Measurements from ENCODE around the gene IKZF3.
"Not testable (repeated sequence)": the region's sequence is repeated elsewhere in the genome, so short reads cannot be mapped to it uniquely, and the experiment has no call there.

Gene IKZF3

GRCh38 chr17:39898088-39898487, 34.0 kb upstream of the IKZF3 start:
- Mint-ChIP-seq H3K4me1 (no peaks in the 10 kb centered on the region), H3K36me3 (ENCODE audit: low read depth) (no peaks in the 10 kb centered on the region), H3K9me3 (no peaks in the 10 kb centered on the region), H3K4me3 (no peak overlapping the region), H3K27ac (no peak overlapping the region), H3K27me3 (ENCODE audit: low read depth) (peaks cover 2% of the 10 kb centered on the region)
- TF ChIP-seq, protein P1, sequence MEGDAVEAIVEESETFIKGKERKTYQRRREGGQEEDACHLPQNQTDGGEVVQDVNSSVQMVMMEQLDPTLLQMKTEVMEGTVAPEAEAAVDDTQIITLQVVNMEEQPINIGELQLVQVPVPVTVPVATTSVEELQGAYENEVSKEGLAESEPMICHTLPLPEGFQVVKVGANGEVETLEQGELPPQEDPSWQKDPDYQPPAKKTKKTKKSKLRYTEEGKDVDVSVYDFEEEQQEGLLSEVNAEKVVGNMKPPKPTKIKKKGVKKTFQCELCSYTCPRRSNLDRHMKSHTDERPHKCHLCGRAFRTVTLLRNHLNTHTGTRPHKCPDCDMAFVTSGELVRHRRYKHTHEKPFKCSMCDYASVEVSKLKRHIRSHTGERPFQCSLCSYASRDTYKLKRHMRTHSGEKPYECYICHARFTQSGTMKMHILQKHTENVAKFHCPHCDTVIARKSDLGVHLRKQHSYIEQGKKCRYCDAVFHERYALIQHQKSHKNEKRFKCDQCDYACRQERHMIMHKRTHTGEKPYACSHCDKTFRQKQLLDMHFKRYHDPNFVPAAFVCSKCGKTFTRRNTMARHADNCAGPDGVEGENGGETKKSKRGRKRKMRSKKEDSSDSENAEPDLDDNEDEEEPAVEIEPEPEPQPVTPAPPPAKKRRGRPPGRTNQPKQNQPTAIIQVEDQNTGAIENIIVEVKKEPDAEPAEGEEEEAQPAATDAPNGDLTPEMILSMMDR (IDR thresholded peaks at IDR 0.05; ENCODE audit: unreplicated experiment in 3 of 3) = no peak

GRCh38 chr17:39894681-39895376, 30.7 kb upstream of the IKZF3 start:
- Mint-ChIP-seq H3K36me3 (ENCODE audit: low read depth) (no peaks in the 10 kb centered on the region), H3K9me3 (no peaks in the 10 kb centered on the region), H3K4me3 (no peak overlapping the region), H3K4me1 (no peaks in the 10 kb centered on the region), H3K27me3 (ENCODE audit: low read depth) (peaks cover 21% of the 10 kb centered on the region), H3K27ac (no peak overlapping the region)
- TF ChIP-seq, protein P1 (IDR thresholded peaks at IDR 0.05; ENCODE audit: unreplicated experiment in 3 of 3) = no peak

- no peaks in the 10 kb centered on the region for H3K36me3 Mint-ChIP-seq (ENCODE audit: low read depth)
- H3K27me3 Mint-ChIP-seq (ENCODE audit: low read depth) = peaks cover 49% of the 10 kb centered on the region
- H3K27ac Mint-ChIP-seq = no peak overlapping the region
- no peaks in the 10 kb centered on the region for H3K9me3 Mint-ChIP-seq
- H3K4me1 Mint-ChIP-seq = no peaks in the 10 kb centered on the region
- TF ChIP-seq, protein P1 (IDR thresholded peaks at IDR 0.05; ENCODE audit: unreplicated experiment in 3 of 3) = no peak
- no peak overlapping the region for H3K4me3 Mint-ChIP-seq
Measured at GRCh38 chr17:39889200-39889599, 25.1 kb upstream of the IKZF3 start.

DNA sequence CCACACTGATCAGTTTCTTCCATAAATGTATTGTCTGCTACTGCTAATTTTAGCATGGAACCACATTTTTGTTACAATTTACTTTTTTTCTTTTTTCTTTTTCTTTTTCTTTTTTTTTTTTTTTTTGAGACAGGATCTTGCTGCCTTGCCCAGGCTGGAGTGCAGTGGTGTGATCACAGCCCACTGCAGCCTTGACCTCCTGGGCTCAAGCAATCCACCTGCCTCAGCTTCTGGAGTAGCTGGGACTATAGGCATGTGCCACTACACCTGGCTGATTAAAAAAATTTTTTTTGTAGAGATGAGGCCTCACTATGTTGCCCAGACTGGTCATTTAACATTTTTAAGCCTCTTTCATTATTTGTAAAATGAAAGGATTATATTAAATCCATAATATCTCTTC, 23.0 kb upstream of the IKZF3 start:
- H3K27ac Mint-ChIP-seq = no peak overlapping the region
- H3K9me3 Mint-ChIP-seq = no peaks in the 10 kb centered on the region
- H3K4me3 Mint-ChIP-seq = no peak overlapping the region
- no peaks in the 10 kb centered on the region for H3K4me1 Mint-ChIP-seq
- TF ChIP-seq, protein P1 (IDR thresholded peaks at IDR 0.05; ENCODE audit: unreplicated experiment in 3 of 3) = no peak
- H3K36me3 Mint-ChIP-seq (ENCODE audit: low read depth) = no peaks in the 10 kb centered on the region
- H3K27me3 Mint-ChIP-seq (ENCODE audit: low read depth) = peaks cover 43% of the 10 kb centered on the region

GRCh38 chr17:39886102-39886501, 22.0 kb upstream of the IKZF3 start:
- H3K4me3 Mint-ChIP-seq; H3K9me3 Mint-ChIP-seq; H3K27ac Mint-ChIP-seq; H3K4me1 Mint-ChIP-seq; H3K36me3 Mint-ChIP-seq (ENCODE audit: low read depth): not testable (repeated sequence)
- peaks cover 41% of the 10 kb centered on the region for H3K27me3 Mint-ChIP-seq (ENCODE audit: low read depth)

GRCh38 chr17:39872751-39873150, 8.6 kb upstream of the IKZF3 start:
- TF ChIP-seq, protein P1 (IDR thresholded peaks at IDR 0.05; ENCODE audit: unreplicated experiment in 3 of 3) = no peak
- peaks cover 5% of the 10 kb centered on the region for H3K9me3 Mint-ChIP-seq
- peaks cover 33% of the 10 kb centered on the region for H3K27me3 Mint-ChIP-seq (ENCODE audit: low read depth)
- H3K4me1 Mint-ChIP-seq = no peaks in the 10 kb centered on the region
- no peak overlapping the region for H3K27ac Mint-ChIP-seq
- no peak overlapping the region for H3K4me3 Mint-ChIP-seq
- no peaks in the 10 kb centered on the region for H3K36me3 Mint-ChIP-seq (ENCODE audit: low read depth)

Measured in nephron (organoid).